NCI-H1417 treated with DMSO at 0.1 percent for 48 hours (cell line): ENCODE measurements around the gene TMPRSS6.

ENCODE experiments used
- DNase-seq: peaks from one replicate; lab custom pipeline; 2025; lab: John Stamatoyannopoulos, UW

Gene TMPRSS6

GRCh38 chr22:37117092-37117491 is 7.6 kb upstream of the TMPRSS6 start:
- no peak for DNase-seq

GRCh38 chr22:37115032-37115431 is 5.5 kb upstream of the TMPRSS6 start:
- no peak for DNase-seq

- DNase-seq, result no peak
Observed at GRCh38 chr22:37113757-37114156, 4.2 kb upstream of the TMPRSS6 start.

- DNase-seq, result no peak
Observed at GRCh38 chr22:37112084-37112728, 2.7 kb upstream of the TMPRSS6 start.

- no peak for DNase-seq
Observed at GRCh38 chr22:37111156-37111717, 1.7 kb upstream of the TMPRSS6 start.

GRCh38 chr22:37107816-37108621 is 1.5 kb downstream of the TMPRSS6 start:
- DNase-seq, result no peak

GRCh38 chr22:37105990-37106389 is 3.5 kb downstream of the TMPRSS6 start:
- DNase-seq, result no peak

GRCh38 chr22:37105154-37105553 is 4.4 kb downstream of the TMPRSS6 start:
- no peak for DNase-seq

- no peak for DNase-seq
Observed at GRCh38 chr22:37103656-37104452, 5.7 kb downstream of the TMPRSS6 start.

GRCh38 chr22:37103151-37103550 is 6.4 kb downstream of the TMPRSS6 start:
- DNase-seq, result no peak

GRCh38 chr22:37101311-37102066 is 8.0 kb downstream of the TMPRSS6 start:
- DNase-seq, result no peak

GRCh38 chr22:37100589-37101127 is 8.9 kb downstream of the TMPRSS6 start:
- DNase-seq, result no peak

GRCh38 chr22:37098976-37099591 is 10.4 kb downstream of the TMPRSS6 start:
- DNase-seq, result no peak

GRCh38 chr22:37097346-37097745 is 12.2 kb downstream of the TMPRSS6 start:
- DNase-seq, result no peak

- no peak for DNase-seq
Observed at GRCh38 chr22:37095113-37095512, 14.4 kb downstream of the TMPRSS6 start.

GRCh38 chr22:37094239-37094638 is 15.3 kb downstream of the TMPRSS6 start:
- no peak for DNase-seq

GRCh38 chr22:37092997-37093396 is 16.5 kb downstream of the TMPRSS6 start:
- DNase-seq, result no peak

- DNase-seq, result no peak
Observed at GRCh38 chr22:37091994-37092393, 17.5 kb downstream of the TMPRSS6 start.

GRCh38 chr22:37090920-37091695 is 18.4 kb downstream of the TMPRSS6 start:
- no peak for DNase-seq

GRCh38 chr22:37089434-37089833 is 20.1 kb downstream of the TMPRSS6 start:
- no peak for DNase-seq
